Thyroid gland (tissue), 4 donors: ENCODE measurements around the gene SPAAR. TPM values are rescaled to one million over a fixed set of nuclear protein-coding genes. Genes with fewer than 3 reads are reported as not detected.
"Not testable (repeated sequence)": the region's sequence is repeated elsewhere in the genome, so short reads cannot be mapped to it uniquely, and the experiment has no call there.

ENCODE experiments used
- DNase-seq, 2 donors: peaks; one replicate each; pipeline ENCODE4 v3.0.0-alpha.2; 2019
- H3K27ac ChIP-seq, 3 donors: fragments of 200-600 bp; sonication (generic); 1 replicate in 2 of 3; 2 replicates in 1 of 3; pipeline ENCODE4 v1.5.1; 2016 to 2019; ENCODE audit warnings: mild to moderate bottlenecking in 1 of 3, moderate library complexity in 1 of 3
- H3K27me3 ChIP-seq: fragments of 200-600 bp; sonication (generic); one replicate; pipeline ENCODE4 v1.5.1; 2019
- H3K36me3 ChIP-seq, 2 donors: fragments of 200-600 bp; sonication (generic); one replicate each; pipeline ENCODE4 v1.5.1; 2016 to 2019
- H3K4me1 ChIP-seq, 2 donors: fragments of 200-600 bp; sonication (generic); one replicate each; pipeline ENCODE4 v1.5.1; 2017 to 2019
- H3K4me3 ChIP-seq, 3 donors: fragments of 200-600 bp; sonication (generic); replicated peaks in 1 of 3; 1 replicate in 2 of 3; 2 replicates in 1 of 3; pipeline ENCODE4 v1.5.1; 2016; ENCODE audit warnings: mild to moderate bottlenecking in 1 of 3
- H3K9me3 ChIP-seq: fragments of 200-600 bp; sonication (generic); one replicate; pipeline ENCODE4 v1.5.1; 2017
- POLR2A ChIP-seq, 2 donors: fragments of 450-650 bp; IDR thresholded peaks; one replicate each; pipeline ENCODE4 v1.6.1; 2017; ENCODE audit warnings: antibody characterized with exemption in 2 of 2, mild to moderate bottlenecking in 2 of 2, moderate library complexity in 1 of 2
- WGBS, 2 donors: methylation state at CpG; one replicate each; pipeline ENCODE4 v1.1.5; 2017; 5-methylcytosine and 5-hydroxymethylcytosine counted together
- intact Hi-C: fragments of 100-400 bp; cut with DNase I; formaldehyde crosslinking; loops from one replicate; pipeline ENCODE4 v1.15.1; 2023
- total RNA-seq, 4 donors: library from RNA; depleted of rRNA; stranded (reverse); fragments of >200 nt; gene quantifications; one replicate each; pipeline ENCODE4 v1.2.3, GENCODE V29; 2016
- TF ChIP-seq, protein P1 (sequence below), 6 experiments: fragments of 200-600 bp in 3 of 6; fragments of 450-650 bp in 3 of 6; sonication (generic) in 3 of 6; IDR thresholded peaks; one replicate each; pipeline ENCODE4 v1.5.1; 2016 to 2019; ENCODE audit warnings: antibody characterized with exemption in 6 of 6, mild to moderate bottlenecking in 2 of 6, inconsistent platforms in 1 of 6, moderate library complexity in 1 of 6

The SPAAR gene
- total RNA-seq, 4 donors from 2014 or later, result 2.1 to 8.1 (median 3.6) TPM

DNA sequence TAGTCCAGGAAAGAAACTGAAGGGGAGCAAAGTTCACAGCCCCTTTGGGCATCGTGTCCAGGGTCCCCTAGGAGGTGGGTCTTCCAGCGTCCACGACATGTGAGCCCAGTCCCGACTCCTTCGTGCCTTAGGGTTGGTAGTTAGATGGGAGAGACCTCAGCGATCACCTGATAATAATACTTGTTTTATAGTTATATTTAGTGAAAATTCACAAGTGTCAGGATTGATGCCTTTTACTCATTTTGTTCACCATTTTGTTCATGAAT lies 20.1 kb downstream of the SPAAR start:
- intact Hi-C loops, result no loop called here

DNA sequence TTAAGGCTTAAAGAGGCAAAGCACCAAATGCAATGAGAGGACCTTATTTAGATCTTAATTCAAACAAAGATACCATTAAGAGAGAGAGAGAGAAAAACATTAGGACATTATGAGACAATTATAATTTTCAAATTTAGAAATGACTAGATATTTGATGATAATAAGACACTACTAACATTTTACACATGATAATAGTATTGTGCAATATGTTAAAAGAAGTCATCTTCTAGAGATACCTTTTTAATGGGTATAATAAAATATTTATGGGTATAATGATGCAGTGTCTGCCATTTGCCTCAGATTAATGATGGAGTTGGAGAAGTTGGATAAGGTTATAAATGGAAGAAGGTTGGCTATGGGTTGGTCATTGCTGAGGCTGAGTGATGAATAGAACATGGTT lies 21.2 kb downstream of the SPAAR start:
- Histone ChIP-seq H3K9me3 (no peaks in the 10 kb centered on the region), H3K27ac (no peak overlapping the region), H3K4me1 (peaks cover 8 to 15% of the 10 kb centered on the region in 2 donors), H3K27me3 (no peaks in the 10 kb centered on the region), H3K4me3 (no peak overlapping the region), H3K36me3 (no peaks in the 10 kb centered on the region)
- TF ChIP-seq POLR2A (IDR thresholded peaks at IDR 0.05), result no peak
- TF ChIP-seq, protein P1, sequence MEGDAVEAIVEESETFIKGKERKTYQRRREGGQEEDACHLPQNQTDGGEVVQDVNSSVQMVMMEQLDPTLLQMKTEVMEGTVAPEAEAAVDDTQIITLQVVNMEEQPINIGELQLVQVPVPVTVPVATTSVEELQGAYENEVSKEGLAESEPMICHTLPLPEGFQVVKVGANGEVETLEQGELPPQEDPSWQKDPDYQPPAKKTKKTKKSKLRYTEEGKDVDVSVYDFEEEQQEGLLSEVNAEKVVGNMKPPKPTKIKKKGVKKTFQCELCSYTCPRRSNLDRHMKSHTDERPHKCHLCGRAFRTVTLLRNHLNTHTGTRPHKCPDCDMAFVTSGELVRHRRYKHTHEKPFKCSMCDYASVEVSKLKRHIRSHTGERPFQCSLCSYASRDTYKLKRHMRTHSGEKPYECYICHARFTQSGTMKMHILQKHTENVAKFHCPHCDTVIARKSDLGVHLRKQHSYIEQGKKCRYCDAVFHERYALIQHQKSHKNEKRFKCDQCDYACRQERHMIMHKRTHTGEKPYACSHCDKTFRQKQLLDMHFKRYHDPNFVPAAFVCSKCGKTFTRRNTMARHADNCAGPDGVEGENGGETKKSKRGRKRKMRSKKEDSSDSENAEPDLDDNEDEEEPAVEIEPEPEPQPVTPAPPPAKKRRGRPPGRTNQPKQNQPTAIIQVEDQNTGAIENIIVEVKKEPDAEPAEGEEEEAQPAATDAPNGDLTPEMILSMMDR (IDR thresholded peaks at IDR 0.05), result no peak
- intact Hi-C loops, result no loop called here
- no peak for DNase-seq

More for the DNA sequence above, 20.1 kb downstream of the SPAAR start:
- TF ChIP-seq, protein P1 (IDR thresholded peaks at IDR 0.05), result no peak
- no peak for TF ChIP-seq POLR2A (IDR thresholded peaks at IDR 0.05)
- Histone ChIP-seq H3K9me3 (no peaks in the 10 kb centered on the region), H3K27ac (peak overlapping the region in 1 of 3 donors; percentile 43), H3K4me1 (peaks cover 7 to 19% of the 10 kb centered on the region in 2 donors), H3K27me3 (no peaks in the 10 kb centered on the region), H3K4me3 (no peak overlapping the region), H3K36me3 (no peaks in the 10 kb centered on the region)
- WGBS, 2 donors, result 73 to 78% methylated on average over 6 of the region's 6 CpGs
- DNase-seq, result no peak

DNA sequence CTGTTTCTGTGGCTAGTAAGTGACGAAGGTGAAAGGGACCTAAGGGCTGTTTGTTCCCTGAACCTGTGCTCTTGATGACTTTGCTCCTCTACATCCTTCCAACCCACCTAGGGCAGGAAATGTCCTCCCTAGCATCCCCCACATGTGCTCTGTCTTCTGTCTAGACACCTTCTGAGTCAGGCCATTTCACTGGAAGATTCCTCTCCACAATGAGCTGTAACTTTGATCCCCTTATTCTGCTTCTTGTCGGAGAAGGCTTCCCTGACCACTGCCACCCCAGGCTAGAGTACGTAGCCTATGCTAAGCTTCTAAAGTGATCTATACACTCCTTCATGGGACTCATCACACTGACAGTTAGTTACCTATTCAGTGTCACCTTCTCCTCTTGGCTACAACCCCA lies 21.7 kb downstream of the SPAAR start:
- no peak overlapping the region for H3K4me3 ChIP-seq
- no peaks in the 10 kb centered on the region for H3K27me3 ChIP-seq
- no peak overlapping the region for H3K27ac ChIP-seq
- H3K9me3 ChIP-seq, result no peaks in the 10 kb centered on the region
- WGBS, 2 donors, result 94 to 95% methylated on average over 3 of the region's 3 CpGs
- TF ChIP-seq, protein P1 (IDR thresholded peaks at IDR 0.05), result no peak
- TF ChIP-seq POLR2A (IDR thresholded peaks at IDR 0.05), result no peak
- DNase-seq, result no peak
- peaks cover 12 to 20% of the 10 kb centered on the region in 2 donors for H3K4me1 ChIP-seq
- intact Hi-C loops, result no loop called here
- no peaks in the 10 kb centered on the region for H3K36me3 ChIP-seq

DNA sequence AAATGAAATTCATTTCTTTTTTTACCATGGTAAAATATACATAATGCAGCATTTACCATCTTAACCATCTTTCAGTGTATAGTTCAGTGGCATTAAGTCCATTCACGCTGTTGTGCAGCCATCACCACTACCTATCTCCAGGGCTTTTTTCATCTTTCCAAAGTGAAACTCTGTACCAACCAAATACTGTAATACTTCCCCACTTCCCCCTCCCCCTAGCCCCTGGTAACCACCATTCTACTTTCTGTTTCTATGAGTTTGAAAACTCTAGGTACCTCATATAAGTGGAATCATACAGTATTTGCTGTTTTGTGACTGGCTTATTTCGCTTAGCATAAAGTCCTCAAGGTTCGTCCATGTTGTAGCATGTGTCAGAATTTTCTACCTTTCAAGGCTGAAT lies 23.4 kb downstream of the SPAAR start:
- no peak for DNase-seq
- no peak overlapping the region for H3K4me3 ChIP-seq
- no peaks in the 10 kb centered on the region for H3K36me3 ChIP-seq
- no peak for TF ChIP-seq POLR2A (IDR thresholded peaks at IDR 0.05)
- TF ChIP-seq, protein P1 (IDR thresholded peaks at IDR 0.05), result no peak
- no peaks in the 10 kb centered on the region for H3K9me3 ChIP-seq
- 93 to 94% methylated on average over 3 of the region's 3 CpGs for WGBS, 2 donors
- H3K4me1 ChIP-seq, result peaks cover 17 to 26% of the 10 kb centered on the region in 2 donors
- intact Hi-C loops, result no loop called here
- H3K27ac ChIP-seq, result no peak overlapping the region
- H3K27me3 ChIP-seq, result no peaks in the 10 kb centered on the region

DNA sequence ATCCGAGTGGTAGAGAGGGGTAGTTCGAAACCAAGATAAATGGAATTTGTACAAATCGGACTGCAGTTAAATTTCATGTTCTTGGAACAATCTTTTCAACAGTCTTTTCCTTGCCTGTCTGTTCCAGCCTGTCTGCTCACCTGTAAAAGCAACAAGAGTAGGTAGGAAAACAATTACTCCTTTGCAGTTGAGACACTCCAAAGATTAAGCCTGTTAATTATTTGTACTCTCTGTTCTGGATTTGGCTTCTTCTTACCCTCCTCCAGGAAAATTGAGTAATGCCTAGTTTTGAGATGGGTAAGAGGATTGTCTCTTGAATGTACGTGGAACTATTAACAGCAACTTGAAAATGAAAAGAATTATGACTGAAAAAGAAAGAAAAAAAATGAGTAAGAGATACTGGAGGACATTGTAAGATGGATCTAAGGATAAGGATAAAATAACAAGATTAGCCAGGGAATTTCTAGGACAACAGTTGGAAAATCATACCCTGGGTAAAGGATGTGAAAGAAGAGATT lies 24.3 kb downstream of the SPAAR start:
- intact Hi-C loops, result no loop called here
- 52 to 55% methylated on average over 4 of the region's 4 CpGs for WGBS, 2 donors

DNA sequence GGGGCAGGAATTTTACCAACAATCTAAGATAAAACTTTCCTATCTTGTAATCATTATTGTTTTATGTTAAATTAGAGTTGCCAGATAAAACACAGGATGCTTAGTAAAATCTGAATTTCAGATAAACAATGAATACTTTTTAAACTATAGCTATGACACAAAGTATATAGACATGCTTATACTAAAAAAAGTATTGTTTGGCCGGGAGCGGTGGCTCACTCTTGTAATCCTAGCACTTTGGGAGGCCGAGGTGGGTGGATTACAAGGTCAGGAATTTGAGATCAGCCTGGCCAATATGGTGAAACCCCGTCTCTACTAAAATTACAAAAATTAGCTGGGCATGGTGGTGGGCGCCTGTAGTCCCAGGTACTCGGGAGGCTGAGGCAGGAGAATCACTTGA lies 24.8 kb downstream of the SPAAR start:
- peak overlapping the region in 2 of 3 donors; percentile 27 to 47 for H3K27ac ChIP-seq

More for the DNA sequence above, 24.3 kb downstream of the SPAAR start:
- no peaks in the 10 kb centered on the region for H3K9me3 ChIP-seq
- TF ChIP-seq, protein P1 (IDR thresholded peaks at IDR 0.05), result no peak
- no peak for TF ChIP-seq POLR2A (IDR thresholded peaks at IDR 0.05)
- peaks cover 21 to 32% of the 10 kb centered on the region in 2 donors for H3K4me1 ChIP-seq
- DNase-seq, result no peak
- peak overlapping the region; percentile 17 to 47 (median 27) for H3K27ac ChIP-seq
- no peak overlapping the region for H3K4me3 ChIP-seq
- H3K36me3 ChIP-seq, result no peaks in the 10 kb centered on the region
- H3K27me3 ChIP-seq, result no peaks in the 10 kb centered on the region

More for the DNA sequence above, 24.8 kb downstream of the SPAAR start:
- H3K4me3 ChIP-seq, H3K27me3 ChIP-seq, H3K36me3 ChIP-seq, intact Hi-C loops, H3K9me3 ChIP-seq, DNase-seq: not testable (repeated sequence)
- H3K4me1 ChIP-seq, result peaks cover 26 to 36% of the 10 kb centered on the region in 2 donors
- WGBS, 2 donors, result 91 to 94% methylated on average over 6 of the region's 6 CpGs
